ENCODE results near the gene NOL4L. TPM values are rescaled to one million over a fixed set of nuclear protein-coding genes. Genes with fewer than 3 reads are reported as not detected.

Gene NOL4L
- total RNA-seq, 1 donor from 2014 or later: 106 TPM

- Mint-ChIP-seq H3K4me3 (ENCODE audit: unreplicated experiment) (no peak overlapping the region), H3K9me3 (ENCODE audit: unreplicated experiment) (peaks cover 8% of the 10 kb centered on the region), H3K27me3 (ENCODE audit: unreplicated experiment) (peaks cover 3% of the 10 kb centered on the region), H3K36me3 (ENCODE audit: unreplicated experiment) (peaks cover 26% of the 10 kb centered on the region), H3K4me1 (ENCODE audit: low read depth, unreplicated experiment) (peaks cover 11% of the 10 kb centered on the region), H3K27ac (ENCODE audit: unreplicated experiment) (no peak overlapping the region)
- DNase-seq: no peak
- TF ChIP-seq CTCF (IDR thresholded peaks at IDR 0.05; ENCODE audit: partially characterized antibody, unreplicated experiment): no peak
These were observed 148.8 kb downstream of the NOL4L start for GRCh38 chr20:32436142-32436861.

GRCh38 chr20:32435449-32436107 lies 149.6 kb downstream of the NOL4L start:
- no peak overlapping the region for H3K4me3 Mint-ChIP-seq (ENCODE audit: unreplicated experiment)
- peaks cover 3% of the 10 kb centered on the region for H3K27me3 Mint-ChIP-seq (ENCODE audit: unreplicated experiment)
- H3K27ac Mint-ChIP-seq (ENCODE audit: unreplicated experiment): no peak overlapping the region
- H3K9me3 Mint-ChIP-seq (ENCODE audit: unreplicated experiment): peaks cover 8% of the 10 kb centered on the region
- H3K4me1 Mint-ChIP-seq (ENCODE audit: low read depth, unreplicated experiment): peaks cover 9% of the 10 kb centered on the region
- H3K36me3 Mint-ChIP-seq (ENCODE audit: unreplicated experiment): peaks cover 26% of the 10 kb centered on the region
- no peak for DNase-seq
- TF ChIP-seq CTCF (IDR thresholded peaks at IDR 0.05; ENCODE audit: partially characterized antibody, unreplicated experiment): no peak

GRCh38 chr20:32434434-32434833 lies 150.7 kb downstream of the NOL4L start:
- Mint-ChIP-seq H3K27me3 (ENCODE audit: unreplicated experiment) (peaks cover 3% of the 10 kb centered on the region), H3K4me1 (ENCODE audit: low read depth, unreplicated experiment) (peaks cover 9% of the 10 kb centered on the region), H3K4me3 (ENCODE audit: unreplicated experiment) (no peak overlapping the region), H3K27ac (ENCODE audit: unreplicated experiment) (no peak overlapping the region), H3K9me3 (ENCODE audit: unreplicated experiment) (peaks cover 8% of the 10 kb centered on the region), H3K36me3 (ENCODE audit: unreplicated experiment) (peaks cover 26% of the 10 kb centered on the region)
- no peak for DNase-seq
- no peak for TF ChIP-seq CTCF (IDR thresholded peaks at IDR 0.05; ENCODE audit: partially characterized antibody, unreplicated experiment)

- peaks cover 6% of the 10 kb centered on the region for H3K9me3 Mint-ChIP-seq (ENCODE audit: unreplicated experiment)
- H3K4me1 Mint-ChIP-seq (ENCODE audit: low read depth, unreplicated experiment): peaks cover 5% of the 10 kb centered on the region
- TF ChIP-seq CTCF (IDR thresholded peaks at IDR 0.05; ENCODE audit: partially characterized antibody, unreplicated experiment): no peak
- peaks cover 3% of the 10 kb centered on the region for H3K27me3 Mint-ChIP-seq (ENCODE audit: unreplicated experiment)
- no peak overlapping the region for H3K4me3 Mint-ChIP-seq (ENCODE audit: unreplicated experiment)
- DNase-seq: no peak
- no peak overlapping the region for H3K27ac Mint-ChIP-seq (ENCODE audit: unreplicated experiment)
- peaks cover 21% of the 10 kb centered on the region for H3K36me3 Mint-ChIP-seq (ENCODE audit: unreplicated experiment)
These were observed 151.7 kb downstream of the NOL4L start for GRCh38 chr20:32433311-32434021.
